HepG2 (cell line): Measurements from ENCODE around the gene STX4. TPM values are rescaled to one million over a fixed set of nuclear protein-coding genes. Genes with fewer than 3 reads are reported as not detected.

ENCODE experiments used
- ATAC-seq: fragments of 200-7000 bp; cut with Tn5 transposase; 3 replicates; pipeline ENCODE4 v1.9.1; 2020; ENCODE audit warnings: mild to moderate bottlenecking, moderate library complexity
- BruUV-seq: library from RNA; stranded (reverse); fragments of 400-500 nt; replicated peaks from 2 replicates; lab custom pipeline; 2021; lab: Mats Ljungman, UMichigan
- CTCF ChIA-PET: fragments of 300-600 bp; formaldehyde crosslinking; extraction: SDS; loops from one replicate; lab custom pipeline; 2021; ENCODE audit warnings: low total read pairs, inconsistent platforms, low intra/inter-chr PET ratio; lab: Yijun Ruan, JAX
- POLR2A ChIA-PET: fragments of 350-600 bp; sonication (Branson Sonifier 250); formaldehyde crosslinking; loops from one replicate; lab custom pipeline; 2020; ENCODE audit warnings: antibody characterized with exemption, inconsistent platforms; lab: Yijun Ruan, JAX
- DNase-seq: peaks from one replicate; pipeline ENCODE4 v3.0.0-alpha.2; 2015; ENCODE audit warnings: low spot score
- FAIRE-seq: peaks from 3 replicates; lab custom pipeline; 2011; peaks lifted over from hg19 to GRCh38; lab: Jason Lieb, UNC
- H2AFZ ChIP-seq: one replicate; pipeline ENCODE4 v1.6.1; 2011; ENCODE audit warnings: low read length, inconsistent platforms
- H3K27ac ChIP-seq: fragments of 300-600 bp; 3 replicates; pipeline ENCODE4 v1.8.0; 2011; ENCODE audit warnings: mixed run types, mild to moderate bottlenecking, mixed read lengths, low read length, inconsistent platforms; ENCODE audit not compliant: insufficient read depth; ENCODE audit errors: extremely low read length
- H3K27me3 ChIP-seq, 2 experiments: fragments of 200-600 bp in 1 of 2; 2 replicates in 1 of 2; 3 replicates in 1 of 2; pipeline versions ENCODE4 v1.6.0 to v1.8.0; 2011; ENCODE audit warnings: low read length in 2 of 2, mild to moderate bottlenecking in 2 of 2, moderate library complexity in 2 of 2, inconsistent platforms in 1 of 2; ENCODE audit not compliant: insufficient read depth in 2 of 2, control insufficient read depth in 1 of 2
- H3K36me3 ChIP-seq, 2 experiments: fragments of 200-600 bp in 1 of 2; replicated peaks in 1 of 2; 2 replicates in 1 of 2; 3 replicates in 1 of 2; pipeline versions ENCODE4 v1.5.1 to v1.8.0; 2011; ENCODE audit warnings: low read length in 2 of 2, inconsistent platforms in 1 of 2; ENCODE audit not compliant: insufficient read depth in 2 of 2, control insufficient read depth in 1 of 2
- H3K4me1 ChIP-seq: 2 replicates; pipeline ENCODE4 v1.5.1; 2012; ENCODE audit warnings: low read length, inconsistent platforms; ENCODE audit not compliant: insufficient read depth
- H3K4me2 ChIP-seq: 2 replicates; pipeline ENCODE4 v1.6.0; 2011; ENCODE audit warnings: low read depth, low read length, inconsistent platforms
- H3K4me3 ChIP-seq, 3 experiments: fragments of 200-600 bp in 1 of 3; sonication (generic), shearing (Covaris generic) in 1 of 3; replicated peaks in 1 of 3; 2 replicates each; pipeline ENCODE4 v1.5.1; 2011 to 2016; ENCODE audit warnings: low read length in 3 of 3, inconsistent platforms in 2 of 3, low read depth in 2 of 3, mild to moderate bottlenecking in 2 of 3, control low read depth in 1 of 3, mixed read lengths in 1 of 3; ENCODE audit not compliant: insufficient read depth in 1 of 3
- H3K79me2 ChIP-seq: one replicate; pipeline ENCODE4 v1.6.1; 2011; ENCODE audit warnings: low read length, inconsistent platforms; ENCODE audit not compliant: insufficient read depth
- H3K9ac ChIP-seq: 2 replicates; pipeline ENCODE4 v1.6.0; 2011; ENCODE audit warnings: mild to moderate bottlenecking, low read depth, low read length, inconsistent platforms; ENCODE audit not compliant: insufficient read depth
- H3K9me3 ChIP-seq: 2 replicates; pipeline ENCODE4 v1.5.1; 2012; ENCODE audit warnings: mild to moderate bottlenecking, low read length
- H4K20me1 ChIP-seq: 2 replicates; pipeline ENCODE4 v1.6.0; 2011; ENCODE audit warnings: inconsistent platforms, mild to moderate bottlenecking, low read length, moderate library complexity; ENCODE audit not compliant: insufficient read depth
- REPIN1 ChIP-seq: sonication (generic); formaldehyde crosslinking; IDR thresholded peaks from 2 replicates; pipeline ENCODE4 v1.8.0; 2022; ENCODE audit warnings: missing genetic modification reagents, low read depth, mild to moderate bottlenecking, borderline replicate concordance
- ZBTB7B ChIP-seq: sonication (generic); formaldehyde crosslinking; IDR thresholded peaks from 2 replicates; pipeline ENCODE4 v1.4.0; 2020; ENCODE audit warnings: missing genetic modification reagents
- ZNF446 ChIP-seq: sonication (generic); formaldehyde crosslinking; IDR thresholded peaks from 2 replicates; pipeline ENCODE4 v1.5.0; 2020; ENCODE audit warnings: mild to moderate bottlenecking, missing genetic modification reagents
- ZNF570 ChIP-seq: sonication (generic); formaldehyde crosslinking; IDR thresholded peaks from 2 replicates; pipeline ENCODE4 v1.4.0; 2020; ENCODE audit warnings: mild to moderate bottlenecking, missing genetic modification reagents, borderline replicate concordance
- ZNF629 ChIP-seq: sonication (generic); formaldehyde crosslinking; conservative IDR thresholded peaks from 2 replicates; pipeline ENCODE4 v1.5.0; 2020; ENCODE audit warnings: missing genetic modification reagents
- ZNF768 ChIP-seq: sonication (generic); formaldehyde crosslinking; IDR thresholded peaks from 2 replicates; pipeline ENCODE4 v1.4.0; 2020; ENCODE audit warnings: missing genetic modification reagents
- WGBS: methylation state at CpG from one replicate; pipeline ENCODE4 v1.1.6; 2017; ENCODE audit warnings: low lambda C conversion rate; 5-methylcytosine and 5-hydroxymethylcytosine counted together
- in situ Hi-C: cut with HindIII; loops from 2 replicates; pipeline ENCODE4 v1.10.0; 2017; ENCODE audit warnings: low pct_unique_long_range_greater_than_20kb; ENCODE audit not compliant: extremely low pct_ligation_motif_present
- intact Hi-C: fragments of 100-400 bp; cut with micrococcal nuclease; formaldehyde crosslinking; loops from one replicate; pipeline ENCODE4 v1.10.0; 2022; ENCODE audit not compliant: unreplicated experiment
- polyA plus RNA-seq, 8 experiments: library from polyadenylated mRNA; depleted of rRNA in 3 of 8; stranded (reverse) in 7 of 8; unstranded in 1 of 8; fragments of >200 nt; fragmentation: Illumina TruSeq in 4 of 8; extraction: Trizol in 4 of 8; gene quantifications; 2 replicates each; pipeline versions ENCODE4 v1.2.1 to v1.2.3, GENCODE V29; 2011 to 2016; ENCODE audit warnings: low read depth in 4 of 8, missing spikeins in 1 of 8, mixed read lengths in 1 of 8; ENCODE audit not compliant: insufficient read depth in 1 of 8
- total RNA-seq, 5 experiments: library from RNA; depleted of rRNA; stranded (reverse); fragments of >200 nt; fragmentation: Illumina TruSeq; extraction: Trizol; gene quantifications; 2 replicates each; pipeline ENCODE4 v1.2.3, GENCODE V29; 2016; ENCODE audit warnings: low read depth in 1 of 5

The STX4 gene
- total and polyA plus RNA-seq, 2 of the 13 experiments (the other 11 are each of a cell fraction or from before 2014, with no cell fraction given), result 29.2 to 34.6 TPM

DNA sequence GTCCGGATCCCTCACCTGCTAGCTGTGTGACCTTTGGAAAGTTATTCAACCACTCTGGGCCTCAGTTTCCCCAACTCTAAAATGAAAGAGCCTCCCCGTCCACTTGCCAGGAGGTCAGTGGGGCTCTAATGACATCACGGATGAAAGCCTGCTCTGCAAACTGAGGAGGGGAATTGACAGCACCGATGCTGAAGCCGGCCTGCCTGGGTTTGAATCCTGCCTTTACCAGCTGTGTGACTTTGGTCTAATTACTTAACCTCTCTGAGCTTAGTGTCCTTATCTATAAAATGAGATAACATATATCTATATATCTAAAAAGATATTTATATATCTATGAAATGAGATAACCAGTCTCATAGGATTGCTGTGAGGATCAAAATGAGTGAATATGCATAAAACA, 24.8 kb upstream of the STX4 start:
- no peak for TF ChIP-seq REPIN1 (CRISPR knock-in tag)
- peak; percentile 93 for TF ChIP-seq ZNF768 (CRISPR knock-in tag)
- H3K79me2 ChIP-seq, result no peaks in the 10 kb centered on the region
- CTCF ChIA-PET, result no interaction called here
- intact Hi-C loops (no loop called here), in situ Hi-C loops (no loop called here)
- BruUV-seq, result no TSS peak
- H4K20me1 ChIP-seq, result no peaks in the 10 kb centered on the region
- H3K9me3 ChIP-seq, result no peaks in the 10 kb centered on the region
- no peak overlapping the region for H2AFZ ChIP-seq
- POLR2A ChIA-PET, result no interaction called here
- no peak overlapping the region for H3K4me3 ChIP-seq
- no peaks in the 10 kb centered on the region for H3K36me3 ChIP-seq
- no peak overlapping the region for H3K9ac ChIP-seq
- H3K27me3 ChIP-seq, result peaks cover 6 to 34% of the 10 kb centered on the region in 2 experiments
- ATAC-seq, result no peak
- no peak for DNase-seq
- H3K4me2 ChIP-seq, result no peak overlapping the region
- peaks cover 46% of the 10 kb centered on the region for H3K4me1 ChIP-seq
- no peak overlapping the region for H3K27ac ChIP-seq
- WGBS, result 60% methylated on average over 5 of the region's 5 CpGs
- no peak for FAIRE-seq

DNA sequence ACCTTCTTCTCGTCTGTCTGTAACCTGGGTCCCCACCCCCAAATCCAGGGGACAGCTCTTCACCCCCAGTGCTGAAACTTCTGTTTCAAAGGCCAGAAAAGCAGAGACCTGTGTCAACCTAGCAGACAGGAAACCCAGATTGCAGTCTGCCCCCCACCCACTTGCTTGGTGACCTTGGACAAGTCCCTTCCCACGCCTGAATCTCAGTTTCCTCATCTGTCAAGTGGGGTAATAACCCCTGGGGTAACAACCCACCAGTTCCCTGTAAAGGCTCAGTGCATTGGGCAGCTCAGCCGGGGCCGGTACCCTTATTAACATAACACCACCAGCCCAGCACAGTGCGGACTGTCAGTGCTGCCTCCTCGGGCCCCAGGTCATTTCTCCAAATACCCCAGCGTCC, 24.2 kb upstream of the STX4 start:
- Histone ChIP-seq H3K4me1 (peaks cover 40% of the 10 kb centered on the region), H4K20me1 (no peaks in the 10 kb centered on the region), H3K4me2 (no peak overlapping the region), H2AFZ (no peak overlapping the region), H3K4me3 (no peak overlapping the region), H3K27ac (no peak overlapping the region), H3K79me2 (no peaks in the 10 kb centered on the region), H3K36me3 (no peaks in the 10 kb centered on the region), H3K27me3 (peaks cover 6 to 37% of the 10 kb centered on the region in 2 experiments), H3K9me3 (no peaks in the 10 kb centered on the region), H3K9ac (no peak overlapping the region)
- intact Hi-C loops (no loop called here), in situ Hi-C loops (no loop called here)
- CTCF ChIA-PET, result no interaction called here
- BruUV-seq, result no TSS peak
- WGBS, result 43% methylated on average over 7 of the region's 7 CpGs
- POLR2A ChIA-PET, result no interaction called here
- ATAC-seq (peak; percentile 7; the same call in 2 of the 3 replicates), DNase-seq (no peak), FAIRE-seq (no peak)
- no peak for TF ChIP-seq ZNF570 (CRISPR knock-in tag)
- no peak for TF ChIP-seq ZBTB7B (CRISPR knock-in tag)
- no peak for TF ChIP-seq ZNF446 (CRISPR knock-in tag)
- peak; percentile 53; the same call in 1 of the 2 replicates for TF ChIP-seq ZNF629 (CRISPR knock-in tag)
